Stimulated activated effector memory CD8-positive, alpha-beta T cell treated with anti-CD3 and anti-CD28 coated beads, Interleukin-12 subunit alpha, Interleukin-12 subunit beta, amount 100 ng/mL, for 72 hours (primary cell): Measurements from ENCODE around the gene DDB1.
A peak's percentile ranks its signal among the peaks of the same experiment; 100 is the strongest.
"Not testable (repeated sequence)": the region's sequence is repeated elsewhere in the genome, so short reads cannot be mapped to it uniquely, and the experiment has no call there.

ENCODE experiments used
- ATAC-seq: fragments of 150-1000 bp; cut with Tn5 transposase; 2 replicates; pipeline ENCODE4 v1.10.0; 2021
- DNase-seq, 2 donors: peaks; one replicate each; pipeline ENCODE4 v3.0.0; 2021 to 2022; ENCODE audit warnings: low spot score in 2 of 2
- H3K27ac Mint-ChIP-seq: one replicate; pipeline ENCODE4 v1.8.0; 2022; ENCODE audit warnings: mild to moderate bottlenecking, mixed read lengths
- H3K36me3 Mint-ChIP-seq: one replicate; pipeline ENCODE4 v1.8.0; 2022; ENCODE audit warnings: mild to moderate bottlenecking, mixed read lengths
- H3K4me1 Mint-ChIP-seq: one replicate; pipeline ENCODE4 v1.8.0; 2022; ENCODE audit warnings: mixed read lengths
- H3K4me3 Mint-ChIP-seq: one replicate; pipeline ENCODE4 v1.8.0; 2022; ENCODE audit warnings: mild to moderate bottlenecking, mixed read lengths
- H3K9me3 Mint-ChIP-seq: one replicate; pipeline ENCODE4 v1.8.0; 2022; ENCODE audit warnings: mixed read lengths

Gene DDB1

GRCh38 chr11:61256710-61257482 is 76.0 kb downstream of the DDB1 start:
- no peak for DNase-seq
- Mint-ChIP-seq H3K4me1 (peaks cover 7% of the 10 kb centered on the region), H3K4me3 (no peak overlapping the region), H3K27ac (no peak overlapping the region), H3K36me3 (no peaks in the 10 kb centered on the region), H3K9me3 (no peaks in the 10 kb centered on the region)
- ATAC-seq: no peak

DNA sequence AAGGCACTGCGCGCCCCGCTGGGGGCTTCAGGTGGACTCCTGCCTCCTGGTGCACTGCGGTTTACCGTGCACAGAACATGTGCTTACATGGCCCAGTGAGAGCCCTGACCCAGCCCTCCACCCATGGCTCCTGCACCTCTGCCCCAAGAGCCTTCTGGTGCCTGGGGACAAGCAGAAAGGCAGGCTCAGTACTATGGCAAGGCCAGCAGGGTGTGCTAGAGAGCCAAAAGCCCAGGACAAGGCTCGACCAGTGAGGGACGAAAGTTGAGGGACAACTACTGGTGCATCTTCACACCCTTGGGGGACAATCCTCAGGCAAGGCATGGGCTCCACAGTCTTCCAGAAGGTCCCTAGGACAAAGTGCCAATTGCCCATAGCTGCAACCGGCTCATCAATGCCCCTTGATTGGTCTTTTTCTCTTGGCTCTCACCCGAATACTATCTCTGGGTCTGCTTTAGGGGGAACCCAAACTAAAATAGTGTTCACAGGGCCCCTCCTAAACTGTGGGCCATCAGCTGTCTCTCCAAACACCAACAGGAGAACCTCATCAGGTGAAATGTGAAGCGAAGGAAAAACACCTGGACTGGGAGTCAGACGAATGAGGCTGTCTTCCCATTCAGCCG is 78.4 kb downstream of the DDB1 start:
- peaks cover 7% of the 10 kb centered on the region for H3K4me1 Mint-ChIP-seq
- peak; percentile 57 to 86 for DNase-seq
- H3K9me3 Mint-ChIP-seq: no peaks in the 10 kb centered on the region
- no peak overlapping the region for H3K4me3 Mint-ChIP-seq
- H3K36me3 Mint-ChIP-seq: no peaks in the 10 kb centered on the region
- ATAC-seq: peak; percentile 84
- no peak overlapping the region for H3K27ac Mint-ChIP-seq

DNA sequence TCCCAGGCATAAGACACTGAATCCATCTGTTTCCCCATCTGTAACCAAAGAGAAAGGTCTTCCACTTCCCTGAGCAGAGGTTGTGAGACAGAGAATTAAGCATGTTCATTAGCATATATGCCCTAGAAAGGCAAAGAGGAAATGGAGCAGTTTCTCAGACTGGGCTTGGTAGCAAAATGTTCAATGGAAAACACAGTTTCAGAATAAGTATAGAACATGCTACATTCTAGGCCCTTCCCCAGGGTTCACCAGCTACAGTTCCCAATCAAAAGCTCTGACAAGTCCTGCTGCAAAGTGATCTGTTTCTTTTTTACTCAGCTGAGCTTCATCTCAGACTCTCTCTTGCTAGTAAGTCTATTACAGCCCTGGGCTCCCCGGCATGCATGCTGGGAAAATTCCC is 80.6 kb downstream of the DDB1 start:
- H3K27ac Mint-ChIP-seq, H3K4me1 Mint-ChIP-seq, DNase-seq, H3K9me3 Mint-ChIP-seq, ATAC-seq, H3K36me3 Mint-ChIP-seq, H3K4me3 Mint-ChIP-seq: not testable (repeated sequence)

GRCh38 chr11:61250796-61251765 is 81.8 kb downstream of the DDB1 start:
- not testable (repeated sequence) for H3K36me3 Mint-ChIP-seq, DNase-seq, H3K9me3 Mint-ChIP-seq, ATAC-seq, H3K27ac Mint-ChIP-seq, H3K4me3 Mint-ChIP-seq, H3K4me1 Mint-ChIP-seq
